ENCODE results near the gene TSHZ3. TPM values are rescaled to one million over a fixed set of nuclear protein-coding genes. Genes with fewer than 3 reads are reported as not detected.

The TSHZ3 gene
- total RNA-seq, 4 donors from 2014 or later: 2.1 to 3.2 (median 2.7) TPM

- DNase-seq (ENCODE audit: low spot score in 2 of 2): no peak
- TF ChIP-seq POLR2A (IDR thresholded peaks at IDR 0.05) (no peak), EP300 (IDR thresholded peaks at IDR 0.05) (no peak), CTCF (IDR thresholded peaks at IDR 0.05) (no peak), POLR2AphosphoS5 (IDR thresholded peaks at IDR 0.05) (no peak)
- no peaks in the 10 kb centered on the region for H3K36me3 ChIP-seq
- H3K27me3 ChIP-seq: no peaks in the 10 kb centered on the region
- 54% methylated on average over 10 of the region's 10 CpGs for WGBS
- H3K4me3 ChIP-seq: no peak overlapping the region
- H3K4me1 ChIP-seq: peaks cover 17% of the 10 kb centered on the region
- H3K9me3 ChIP-seq: no peaks in the 10 kb centered on the region
- no peak overlapping the region for H3K27ac ChIP-seq
These were observed 36.5 kb downstream of the TSHZ3 start for GRCh38 chr19:31312677-31313244.

- DNase-seq (ENCODE audit: low spot score in 2 of 2): no peak
- no peak for TF ChIP-seq CTCF (IDR thresholded peaks at IDR 0.05)
- no peak for TF ChIP-seq POLR2AphosphoS5 (IDR thresholded peaks at IDR 0.05)
- no peak for TF ChIP-seq EP300 (IDR thresholded peaks at IDR 0.05)
- TF ChIP-seq POLR2A (IDR thresholded peaks at IDR 0.05): no peak
- no peak overlapping the region for H3K27ac ChIP-seq
These were observed 37.1 kb downstream of the TSHZ3 start for GRCh38 chr19:31312009-31312676.

GRCh38 chr19:31310432-31311133, 38.7 kb downstream of the TSHZ3 start:
- H3K4me3 ChIP-seq: no peak overlapping the region
- DNase-seq (ENCODE audit: low spot score in 2 of 2): no peak
- H3K36me3 ChIP-seq: no peaks in the 10 kb centered on the region
- H3K27me3 ChIP-seq: no peaks in the 10 kb centered on the region
- H3K9me3 ChIP-seq: no peaks in the 10 kb centered on the region
- H3K27ac ChIP-seq: no peak overlapping the region
- no peak for TF ChIP-seq EP300 (IDR thresholded peaks at IDR 0.05)
- no peak for TF ChIP-seq POLR2A (IDR thresholded peaks at IDR 0.05)
- TF ChIP-seq CTCF (IDR thresholded peaks at IDR 0.05): no peak
- WGBS: 83% methylated on average over 4 of the region's 4 CpGs
- peaks cover 3% of the 10 kb centered on the region for H3K4me1 ChIP-seq

More at GRCh38 chr19:31312009-31312676, 37.1 kb downstream of the TSHZ3 start:
- Histone ChIP-seq H3K4me1 (peaks cover 11% of the 10 kb centered on the region), H3K36me3 (no peaks in the 10 kb centered on the region), H3K9me3 (no peaks in the 10 kb centered on the region), H3K4me3 (no peak overlapping the region), H3K27me3 (no peaks in the 10 kb centered on the region)
- 70% methylated on average over 7 of the region's 7 CpGs for WGBS

- Histone ChIP-seq H3K27me3 (no peaks in the 10 kb centered on the region), H3K4me3 (no peak overlapping the region), H3K36me3 (no peaks in the 10 kb centered on the region), H3K27ac (no peak overlapping the region), H3K9me3 (no peaks in the 10 kb centered on the region), H3K4me1 (no peaks in the 10 kb centered on the region)
- TF ChIP-seq EP300 (IDR thresholded peaks at IDR 0.05) (no peak), POLR2AphosphoS5 (IDR thresholded peaks at IDR 0.05) (no peak), POLR2A (IDR thresholded peaks at IDR 0.05) (no peak), CTCF (IDR thresholded peaks at IDR 0.05) (no peak)
- WGBS: 94% methylated on average over 12 of the region's 13 CpGs
- DNase-seq (ENCODE audit: low spot score in 2 of 2): peak in 1 of 2 donors; percentile 71
These were observed 40.5 kb downstream of the TSHZ3 start for GRCh38 chr19:31308781-31309180.

GRCh38 chr19:31307071-31307669, 42.1 kb downstream of the TSHZ3 start:
- DNase-seq (ENCODE audit: low spot score in 2 of 2): peak in 1 of 2 donors; percentile 55
- no peaks in the 10 kb centered on the region for H3K9me3 ChIP-seq
- no peaks in the 10 kb centered on the region for H3K36me3 ChIP-seq
- no peak overlapping the region for H3K27ac ChIP-seq
- 94% methylated on average over 13 of the region's 13 CpGs for WGBS
- H3K4me3 ChIP-seq: no peak overlapping the region
- H3K4me1 ChIP-seq: no peaks in the 10 kb centered on the region
- no peaks in the 10 kb centered on the region for H3K27me3 ChIP-seq
- no peak for TF ChIP-seq CTCF (IDR thresholded peaks at IDR 0.05)
- TF ChIP-seq POLR2A (IDR thresholded peaks at IDR 0.05): no peak
- TF ChIP-seq POLR2AphosphoS5 (IDR thresholded peaks at IDR 0.05): no peak
- no peak for TF ChIP-seq EP300 (IDR thresholded peaks at IDR 0.05)

Measured in suprapubic skin (tissue), 4 donors.